Ovary (tissue), 9 donors: ENCODE data around the gene LDLRAD2. TPM values are rescaled to one million over a fixed set of nuclear protein-coding genes. Genes with fewer than 3 reads are reported as not detected.
A peak's percentile ranks its signal among the peaks of the same experiment; 100 is the strongest.

Experiments
- DNase-seq, 5 donors: peaks; one replicate each; pipeline ENCODE4 v3.0.0-alpha.2; 2019 to 2020
- H3K27ac ChIP-seq, 2 donors: fragments of 200-600 bp; one replicate each; pipeline versions ENCODE4 v1.5.1 to v1.8.0; 2019 to 2022
- H3K27me3 ChIP-seq: fragments of 200-600 bp; one replicate; pipeline ENCODE4 v1.8.0; 2022
- H3K36me3 ChIP-seq: fragments of 200-600 bp; sonication (generic); one replicate; pipeline ENCODE4 v1.5.1; 2019
- H3K4me1 ChIP-seq: one replicate; pipeline ENCODE4 v1.8.1; 2013; ENCODE audit warnings: mild to moderate bottlenecking, moderate library complexity; ENCODE audit not compliant: insufficient read depth
- H3K4me3 ChIP-seq: fragments of 200-600 bp; sonication (generic); one replicate; pipeline ENCODE4 v1.5.1; 2017
- H3K9me3 ChIP-seq, 2 donors: fragments of 200-600 bp in 1 of 2; sonication (generic) in 1 of 2; one replicate each; pipeline versions ENCODE4 v1.5.1 to v1.8.1; 2013 to 2019; ENCODE audit warnings: mild to moderate bottlenecking in 1 of 2, moderate library complexity in 1 of 2
- EP300 ChIP-seq: sonication (generic); formaldehyde crosslinking; IDR thresholded peaks from one replicate; pipeline ENCODE4 v1.6.1; 2017; ENCODE audit warnings: antibody characterized with exemption
- POLR2A ChIP-seq: fragments of 450-650 bp; IDR thresholded peaks from one replicate; pipeline ENCODE4 v1.6.1; 2017; ENCODE audit warnings: antibody characterized with exemption, mild to moderate bottlenecking, moderate library complexity
- WGBS, 3 donors: extraction: QIAGEN DNeasy Blood & Tissue Kit in 1 of 3; methylation state at CpG; one replicate each; pipeline versions ENCODE4 v1.1.5 to v1.1.7; 2013 to 2017; 5-methylcytosine and 5-hydroxymethylcytosine counted together
- intact Hi-C, 4 donors: fragments of 100-400 bp; cut with DNase I; formaldehyde crosslinking; loops; one replicate each; pipeline versions ENCODE4 v1.11.0 to v1.15.1; 2022 to 2023
- polyA plus RNA-seq, 2 donors: library from polyadenylated mRNA; stranded (reverse); fragments of 200-250 nt in 1 of 2; fragments of 350-450 nt in 1 of 2; fragmentation: Illumina TruSeq in 1 of 2; extraction: RNeasy Lipid Tissue Mini Kit (QIAGEN cat#74804) in 1 of 2; gene quantifications; one replicate each; pipeline ENCODE4 v1.2.3, GENCODE V29; 2013 to 2014
- total RNA-seq, 7 donors: library from RNA; depleted of rRNA in 2 of 7; stranded (reverse); fragments of >200 nt in 2 of 7; fragmentation: NEBNext Ultra II Directional in 3 of 7; extraction: Animal tissue kit (Norgen Biotek cat#: 25700) in 3 of 7; gene quantifications; one replicate each; pipeline versions ENCODE4 v1.1.0 to v1.2.4, GENCODE V29; 2016 to 2023
- TF ChIP-seq, protein P1 (sequence below), 3 donors: fragments of 450-650 bp in 2 of 3; fragments of 200-600 bp in 1 of 3; IDR thresholded peaks; one replicate each; pipeline versions ENCODE4 v1.5.1 to v1.8.0; 2016 to 2022; ENCODE audit warnings: antibody characterized with exemption in 3 of 3, mild to moderate bottlenecking in 1 of 3
- donor health status: DM: no; HTN: no; CAD: no; lungs with moderate emphysema.
- donor health status: DM: no; HTN: no; CAD: no.
- donor health status: Bipolar disorder and iron deficiency.
- donor health status: DM: yes; HTN: yes; CAD: no.
- donor health status: DM: no; HTN: no; CAD: no.
- donor health status: DM: yes; HTN: yes; CAD: no.

The LDLRAD2 gene
- total and polyA plus RNA-seq, 9 donors = 0.07 to 0.88 (median 0.23) TPM; not detected in 2

DNA sequence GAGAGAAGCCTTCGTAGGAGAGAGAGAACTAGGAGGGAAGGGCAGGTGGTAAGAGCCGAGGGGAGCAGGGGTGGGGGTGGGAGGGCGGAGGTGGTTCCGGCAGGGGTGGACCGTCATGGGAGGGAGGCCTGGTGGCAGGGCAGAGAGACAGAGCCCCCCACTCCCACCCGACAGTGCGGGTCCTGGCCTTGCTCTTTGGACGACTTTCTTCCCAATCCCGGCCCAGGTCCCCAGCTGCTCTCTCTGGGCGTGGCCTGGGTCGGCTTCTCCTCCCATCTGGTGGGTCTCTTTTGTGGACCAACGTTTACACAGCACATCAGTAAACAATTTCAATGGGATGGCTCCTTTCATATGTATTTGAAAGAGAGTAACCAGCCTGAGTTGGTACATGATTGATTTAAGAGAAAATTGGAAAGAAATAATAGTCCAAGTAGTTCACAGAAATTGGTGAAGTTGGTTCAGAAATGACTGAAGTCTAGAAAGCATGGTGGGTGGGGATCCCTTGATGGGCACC lies 56.9 kb downstream of the LDLRAD2 start:
- H3K36me3 ChIP-seq = no peaks in the 10 kb centered on the region
- TF ChIP-seq EP300 (no peak), POLR2A (no peak)
- TF ChIP-seq, protein P1, sequence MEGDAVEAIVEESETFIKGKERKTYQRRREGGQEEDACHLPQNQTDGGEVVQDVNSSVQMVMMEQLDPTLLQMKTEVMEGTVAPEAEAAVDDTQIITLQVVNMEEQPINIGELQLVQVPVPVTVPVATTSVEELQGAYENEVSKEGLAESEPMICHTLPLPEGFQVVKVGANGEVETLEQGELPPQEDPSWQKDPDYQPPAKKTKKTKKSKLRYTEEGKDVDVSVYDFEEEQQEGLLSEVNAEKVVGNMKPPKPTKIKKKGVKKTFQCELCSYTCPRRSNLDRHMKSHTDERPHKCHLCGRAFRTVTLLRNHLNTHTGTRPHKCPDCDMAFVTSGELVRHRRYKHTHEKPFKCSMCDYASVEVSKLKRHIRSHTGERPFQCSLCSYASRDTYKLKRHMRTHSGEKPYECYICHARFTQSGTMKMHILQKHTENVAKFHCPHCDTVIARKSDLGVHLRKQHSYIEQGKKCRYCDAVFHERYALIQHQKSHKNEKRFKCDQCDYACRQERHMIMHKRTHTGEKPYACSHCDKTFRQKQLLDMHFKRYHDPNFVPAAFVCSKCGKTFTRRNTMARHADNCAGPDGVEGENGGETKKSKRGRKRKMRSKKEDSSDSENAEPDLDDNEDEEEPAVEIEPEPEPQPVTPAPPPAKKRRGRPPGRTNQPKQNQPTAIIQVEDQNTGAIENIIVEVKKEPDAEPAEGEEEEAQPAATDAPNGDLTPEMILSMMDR (IDR thresholded peaks at IDR 0.05) = no peak
- H3K4me1 ChIP-seq = peaks cover 5% of the 10 kb centered on the region
- H3K27me3 ChIP-seq = no peaks in the 10 kb centered on the region
- H3K27ac ChIP-seq = no peak overlapping the region
- intact Hi-C loops = loop anchor here in 2 of 4 donors (10.0 kb wide), 1 partner anchor 96 kb away; no protein-coding TSS in a partner anchor
- no peaks in the 10 kb centered on the region for H3K9me3 ChIP-seq
- H3K4me3 ChIP-seq = no peak overlapping the region
- WGBS, 3 donors = 62 to 75% (median 70%) methylated on average over 12 of the region's 12 CpGs
- DNase-seq = no peak

GRCh38 chr1:21869620-21870121 lies 57.6 kb downstream of the LDLRAD2 start:
- no peak overlapping the region for H3K27ac ChIP-seq
- WGBS, 3 donors = 71 to 73% (median 73%) methylated on average over 13 of the region's 13 CpGs
- DNase-seq = peak; percentile 59 to 76 (median 69)
- peaks cover 5% of the 10 kb centered on the region for H3K4me1 ChIP-seq
- H3K36me3 ChIP-seq = no peaks in the 10 kb centered on the region
- intact Hi-C loops = loop anchor here in 2 of 4 donors (10.0 kb wide), 1 partner anchor 95 kb away; no protein-coding TSS in a partner anchor
- H3K4me3 ChIP-seq = no peak overlapping the region
- TF ChIP-seq, protein P1 (IDR thresholded peaks at IDR 0.05) = no peak
- TF ChIP-seq EP300 = no peak
- no peak for TF ChIP-seq POLR2A
- no peaks in the 10 kb centered on the region for H3K27me3 ChIP-seq
- H3K9me3 ChIP-seq = no peaks in the 10 kb centered on the region

GRCh38 chr1:21870611-21871010 lies 58.5 kb downstream of the LDLRAD2 start:
- WGBS, 3 donors = 94 to 97% (median 94%) methylated on average over 15 of the region's 15 CpGs
- no peaks in the 10 kb centered on the region for H3K27me3 ChIP-seq
- no peak for DNase-seq
- H3K4me3 ChIP-seq = no peak overlapping the region
- no peaks in the 10 kb centered on the region for H3K36me3 ChIP-seq
- H3K9me3 ChIP-seq = no peaks in the 10 kb centered on the region
- H3K4me1 ChIP-seq = peaks cover 5% of the 10 kb centered on the region
- no peak for TF ChIP-seq EP300
- TF ChIP-seq, protein P1 (IDR thresholded peaks at IDR 0.05) = no peak
- TF ChIP-seq POLR2A = no peak
- intact Hi-C loops = no loop called here
- no peak overlapping the region for H3K27ac ChIP-seq

DNA sequence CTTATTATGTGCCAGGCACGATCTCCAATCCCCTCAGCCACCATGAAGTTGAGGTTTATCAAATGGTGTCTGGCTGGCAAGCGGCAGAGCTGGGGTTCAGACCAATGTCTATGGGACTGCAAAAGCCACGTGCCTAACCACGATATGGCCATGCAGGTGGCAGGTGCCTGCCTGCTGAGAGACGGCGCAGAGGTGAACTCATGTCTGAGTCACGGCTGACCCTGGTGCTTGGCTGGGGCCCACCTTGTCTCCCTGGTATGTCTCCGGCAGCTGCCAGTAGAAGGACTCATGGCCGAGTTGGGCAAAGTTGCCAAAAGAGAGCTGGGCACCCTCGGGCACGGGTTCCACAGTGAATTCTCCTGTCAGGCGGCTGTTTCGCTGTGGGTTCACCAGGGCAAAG lies 59.9 kb downstream of the LDLRAD2 start:
- H3K4me3 ChIP-seq = no peak overlapping the region
- TF ChIP-seq POLR2A = no peak
- no peak for TF ChIP-seq EP300
- TF ChIP-seq, protein P1 (IDR thresholded peaks at IDR 0.05) = no peak
- WGBS, 3 donors = 82 to 87% (median 83%) methylated on average over 13 of the region's 13 CpGs
- no peaks in the 10 kb centered on the region for H3K27me3 ChIP-seq
- peaks cover 5% of the 10 kb centered on the region for H3K4me1 ChIP-seq
- no peak overlapping the region for H3K27ac ChIP-seq
- H3K9me3 ChIP-seq = no peaks in the 10 kb centered on the region
- no peak for DNase-seq
- no peaks in the 10 kb centered on the region for H3K36me3 ChIP-seq
- intact Hi-C loops = no loop called here
